ENCODE measurements around the gene PDE11A.

The PDE11A gene

DNA sequence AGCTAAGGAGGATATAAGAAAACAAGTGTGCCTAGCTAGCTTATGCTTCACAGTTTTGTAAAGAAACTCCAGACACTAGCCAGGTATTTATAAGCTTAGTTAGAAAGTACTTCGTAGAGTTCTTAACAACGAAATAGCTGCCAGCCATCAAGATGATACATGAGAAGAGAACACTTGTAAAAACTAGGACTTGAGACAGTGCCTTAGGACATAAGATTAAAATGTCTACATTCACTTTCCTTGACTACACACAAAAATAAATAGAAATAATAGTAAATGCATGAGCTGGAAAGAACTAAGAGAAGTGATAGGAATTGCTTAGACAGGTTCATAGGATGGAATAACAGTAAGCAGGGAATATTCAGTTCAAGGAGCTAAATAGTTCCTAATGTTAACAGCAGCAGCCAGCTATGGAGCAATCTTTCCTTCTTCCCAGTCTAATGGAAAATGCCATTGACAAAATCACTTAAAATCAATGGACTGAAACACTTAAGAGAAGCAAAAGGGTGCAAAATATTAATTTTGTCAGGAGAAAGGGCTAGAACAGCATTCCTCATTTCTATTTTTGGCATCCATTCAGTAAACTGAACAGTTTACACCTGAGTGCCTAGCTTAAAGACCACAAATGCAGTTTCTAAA is 186.6 kb downstream of the PDE11A start:
- TF ChIP-seq, protein P1, sequence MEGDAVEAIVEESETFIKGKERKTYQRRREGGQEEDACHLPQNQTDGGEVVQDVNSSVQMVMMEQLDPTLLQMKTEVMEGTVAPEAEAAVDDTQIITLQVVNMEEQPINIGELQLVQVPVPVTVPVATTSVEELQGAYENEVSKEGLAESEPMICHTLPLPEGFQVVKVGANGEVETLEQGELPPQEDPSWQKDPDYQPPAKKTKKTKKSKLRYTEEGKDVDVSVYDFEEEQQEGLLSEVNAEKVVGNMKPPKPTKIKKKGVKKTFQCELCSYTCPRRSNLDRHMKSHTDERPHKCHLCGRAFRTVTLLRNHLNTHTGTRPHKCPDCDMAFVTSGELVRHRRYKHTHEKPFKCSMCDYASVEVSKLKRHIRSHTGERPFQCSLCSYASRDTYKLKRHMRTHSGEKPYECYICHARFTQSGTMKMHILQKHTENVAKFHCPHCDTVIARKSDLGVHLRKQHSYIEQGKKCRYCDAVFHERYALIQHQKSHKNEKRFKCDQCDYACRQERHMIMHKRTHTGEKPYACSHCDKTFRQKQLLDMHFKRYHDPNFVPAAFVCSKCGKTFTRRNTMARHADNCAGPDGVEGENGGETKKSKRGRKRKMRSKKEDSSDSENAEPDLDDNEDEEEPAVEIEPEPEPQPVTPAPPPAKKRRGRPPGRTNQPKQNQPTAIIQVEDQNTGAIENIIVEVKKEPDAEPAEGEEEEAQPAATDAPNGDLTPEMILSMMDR (IDR thresholded peaks at IDR 0.05; ENCODE audit: control insufficient read depth, insufficient read depth, low read depth, low read length, missing control alignments) = no peak
- H3K4me3 ChIP-seq (ENCODE audit: control insufficient read depth, low read depth, low read length) = no peak overlapping the region
- DNase-seq (ENCODE audit: low read depth) = no peak

DNA sequence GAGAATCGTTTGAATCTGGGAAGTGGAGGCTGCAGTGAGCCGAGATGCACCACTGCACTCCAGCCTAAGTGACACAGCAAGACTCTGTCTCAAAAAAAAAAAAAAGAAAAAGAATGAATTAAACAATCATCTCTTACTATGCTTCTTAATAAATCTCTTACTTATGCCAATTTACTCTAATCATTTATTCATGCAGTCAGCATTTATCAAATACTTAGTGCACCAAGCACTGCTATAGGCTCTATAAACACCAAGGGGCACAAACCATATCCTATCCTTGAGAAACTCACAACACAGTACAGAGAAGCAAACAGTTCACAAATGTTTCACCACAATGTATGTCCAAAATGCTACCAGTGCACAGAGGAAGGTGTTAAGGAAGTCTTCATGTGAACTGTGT is 189.4 kb downstream of the PDE11A start:
- TF ChIP-seq, protein P1 (IDR thresholded peaks at IDR 0.05; ENCODE audit: control insufficient read depth, insufficient read depth, low read depth, low read length, missing control alignments) = no peak
- no peak overlapping the region for H3K4me3 ChIP-seq (ENCODE audit: control insufficient read depth, low read depth, low read length)
- no peak for DNase-seq (ENCODE audit: low read depth)

DNA sequence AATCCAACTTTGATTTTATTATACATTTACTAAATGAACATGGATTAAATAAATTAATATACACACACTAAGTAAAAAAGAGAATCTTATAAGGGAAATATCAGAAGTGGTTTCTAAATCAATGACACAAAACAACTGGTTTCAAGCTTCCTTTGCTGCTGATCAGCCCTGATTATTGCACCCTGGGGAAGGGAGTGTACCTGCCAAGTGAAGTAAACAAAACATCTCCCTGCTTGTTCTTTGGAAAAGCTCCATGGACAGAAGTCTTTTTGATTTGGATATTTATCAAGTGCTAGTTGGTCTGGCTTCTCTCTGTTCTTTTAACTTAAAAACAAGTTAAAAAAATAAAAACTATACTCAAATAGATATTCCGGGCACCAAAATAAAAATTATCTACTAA is 190.1 kb downstream of the PDE11A start:
- DNase-seq (ENCODE audit: low read depth) = no peak
- no peak overlapping the region for H3K4me3 ChIP-seq (ENCODE audit: control insufficient read depth, low read depth, low read length)
- TF ChIP-seq, protein P1 (IDR thresholded peaks at IDR 0.05; ENCODE audit: control insufficient read depth, insufficient read depth, low read depth, low read length, missing control alignments) = no peak

DNA sequence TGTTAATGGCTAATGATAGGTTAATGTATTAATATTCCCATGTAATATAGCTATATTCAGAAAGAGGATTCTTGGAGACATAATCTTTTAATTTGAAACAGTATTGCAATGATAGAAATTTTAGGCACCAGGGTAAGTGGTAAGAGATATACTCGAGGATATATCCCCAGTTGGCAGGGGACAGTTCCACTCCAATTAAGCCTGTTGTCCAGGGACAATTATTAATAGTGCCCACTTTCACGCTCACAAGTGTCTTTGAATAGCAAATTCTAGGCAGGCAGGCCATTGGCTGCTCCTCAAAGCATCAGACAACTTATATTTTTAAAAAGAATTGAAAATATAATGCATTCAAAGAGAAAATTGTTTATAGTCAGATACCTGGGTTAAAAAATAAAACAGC is 190.7 kb downstream of the PDE11A start:
- DNase-seq (ENCODE audit: low read depth) = no peak
- TF ChIP-seq, protein P1 (IDR thresholded peaks at IDR 0.05; ENCODE audit: control insufficient read depth, insufficient read depth, low read depth, low read length, missing control alignments) = no peak
- no peak overlapping the region for H3K4me3 ChIP-seq (ENCODE audit: control insufficient read depth, low read depth, low read length)

DNA sequence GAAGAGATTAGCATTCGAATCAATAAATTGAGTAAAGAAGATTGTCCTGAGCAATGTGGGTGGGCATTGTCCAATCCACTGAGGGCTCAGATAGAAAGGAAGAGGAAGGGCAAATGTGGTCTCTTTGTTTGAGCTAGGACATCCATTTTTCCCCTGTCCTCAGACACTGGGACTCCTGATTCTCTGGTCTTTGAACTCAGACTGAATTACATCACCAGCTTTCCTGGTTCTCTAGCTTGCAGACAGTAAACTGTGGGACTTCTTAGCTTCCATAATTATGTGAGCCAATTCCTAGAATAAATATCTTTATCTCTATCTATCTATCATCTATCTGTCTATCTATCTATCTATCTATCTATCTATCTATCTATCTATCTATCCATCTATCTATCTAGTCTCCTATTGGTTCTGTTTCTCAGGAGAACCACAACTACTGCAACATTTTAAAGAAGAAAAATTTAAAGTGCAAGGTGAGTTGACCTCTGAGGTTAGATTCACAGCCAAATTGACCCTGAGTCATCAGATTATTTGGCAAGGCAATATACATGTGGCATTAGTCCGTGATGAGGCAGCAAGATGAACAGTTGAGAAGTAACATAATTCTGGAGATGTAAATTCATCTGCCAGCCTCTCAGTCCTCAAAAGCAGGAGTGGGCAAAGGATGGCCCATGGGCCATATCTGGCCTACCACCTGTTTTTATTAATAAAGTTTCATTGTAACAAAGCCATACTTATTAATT is 191.4 kb downstream of the PDE11A start:
- no peak for DNase-seq (ENCODE audit: low read depth)
- TF ChIP-seq, protein P1 (IDR thresholded peaks at IDR 0.05; ENCODE audit: control insufficient read depth, insufficient read depth, low read depth, low read length, missing control alignments) = no peak
- H3K4me3 ChIP-seq (ENCODE audit: control insufficient read depth, low read depth, low read length) = no peak overlapping the region

DNA sequence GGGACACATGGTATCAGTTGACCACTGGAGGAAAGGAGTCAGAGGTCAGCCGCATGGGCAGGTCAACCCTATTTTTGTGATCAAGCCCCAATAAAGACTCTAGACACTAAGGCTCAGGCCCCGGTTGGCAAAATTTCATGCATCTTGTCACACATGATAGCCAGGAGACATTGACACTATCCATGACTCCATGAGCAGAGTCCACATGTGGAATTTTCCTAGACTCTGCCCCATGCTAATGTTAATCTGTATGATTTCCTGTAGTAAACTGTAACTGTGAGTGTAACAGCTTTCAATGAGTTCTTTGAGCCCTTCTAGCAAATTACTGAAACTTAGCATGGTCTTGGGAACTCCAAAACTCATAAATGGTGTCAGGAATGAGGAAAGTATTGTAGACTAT is 192.3 kb downstream of the PDE11A start:
- H3K4me3 ChIP-seq (ENCODE audit: control insufficient read depth, low read depth, low read length) = no peak overlapping the region
- DNase-seq (ENCODE audit: low read depth) = no peak
- TF ChIP-seq, protein P1 (IDR thresholded peaks at IDR 0.05; ENCODE audit: control insufficient read depth, insufficient read depth, low read depth, low read length, missing control alignments) = no peak

Measured in AG09309 (cell line).